ENCODE measurements around the gene TMEM9B.

TMEM9B gene

DNA sequence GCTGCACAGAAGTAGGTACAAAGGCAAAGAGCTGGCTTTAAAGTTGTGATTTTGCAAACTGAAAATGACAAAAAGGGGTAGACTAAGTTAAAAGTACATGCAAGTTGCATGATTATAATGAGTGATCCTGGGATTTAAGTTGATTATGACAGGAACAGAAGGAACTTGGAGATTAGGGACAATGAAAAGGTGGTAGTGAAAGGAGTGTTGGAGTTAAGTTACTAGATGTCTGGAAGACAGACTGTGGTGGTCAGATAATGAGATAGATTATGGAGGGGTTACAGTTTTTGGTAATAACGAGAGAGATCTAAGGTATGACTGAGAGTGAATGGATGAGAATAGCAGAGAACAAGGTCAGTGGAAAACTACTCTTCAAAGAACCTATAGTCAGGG, 7.7 kb upstream of the TMEM9B start:
- TF ChIP-seq, protein P1, sequence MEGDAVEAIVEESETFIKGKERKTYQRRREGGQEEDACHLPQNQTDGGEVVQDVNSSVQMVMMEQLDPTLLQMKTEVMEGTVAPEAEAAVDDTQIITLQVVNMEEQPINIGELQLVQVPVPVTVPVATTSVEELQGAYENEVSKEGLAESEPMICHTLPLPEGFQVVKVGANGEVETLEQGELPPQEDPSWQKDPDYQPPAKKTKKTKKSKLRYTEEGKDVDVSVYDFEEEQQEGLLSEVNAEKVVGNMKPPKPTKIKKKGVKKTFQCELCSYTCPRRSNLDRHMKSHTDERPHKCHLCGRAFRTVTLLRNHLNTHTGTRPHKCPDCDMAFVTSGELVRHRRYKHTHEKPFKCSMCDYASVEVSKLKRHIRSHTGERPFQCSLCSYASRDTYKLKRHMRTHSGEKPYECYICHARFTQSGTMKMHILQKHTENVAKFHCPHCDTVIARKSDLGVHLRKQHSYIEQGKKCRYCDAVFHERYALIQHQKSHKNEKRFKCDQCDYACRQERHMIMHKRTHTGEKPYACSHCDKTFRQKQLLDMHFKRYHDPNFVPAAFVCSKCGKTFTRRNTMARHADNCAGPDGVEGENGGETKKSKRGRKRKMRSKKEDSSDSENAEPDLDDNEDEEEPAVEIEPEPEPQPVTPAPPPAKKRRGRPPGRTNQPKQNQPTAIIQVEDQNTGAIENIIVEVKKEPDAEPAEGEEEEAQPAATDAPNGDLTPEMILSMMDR (IDR thresholded peaks at IDR 0.05; ENCODE audit: control insufficient read depth, extremely low read depth, insufficient read depth), result no peak
- no peak for DNase-seq (ENCODE audit: low read depth)
- no peak overlapping the region for H3K4me3 ChIP-seq (ENCODE audit: low read depth, low read length)

DNA sequence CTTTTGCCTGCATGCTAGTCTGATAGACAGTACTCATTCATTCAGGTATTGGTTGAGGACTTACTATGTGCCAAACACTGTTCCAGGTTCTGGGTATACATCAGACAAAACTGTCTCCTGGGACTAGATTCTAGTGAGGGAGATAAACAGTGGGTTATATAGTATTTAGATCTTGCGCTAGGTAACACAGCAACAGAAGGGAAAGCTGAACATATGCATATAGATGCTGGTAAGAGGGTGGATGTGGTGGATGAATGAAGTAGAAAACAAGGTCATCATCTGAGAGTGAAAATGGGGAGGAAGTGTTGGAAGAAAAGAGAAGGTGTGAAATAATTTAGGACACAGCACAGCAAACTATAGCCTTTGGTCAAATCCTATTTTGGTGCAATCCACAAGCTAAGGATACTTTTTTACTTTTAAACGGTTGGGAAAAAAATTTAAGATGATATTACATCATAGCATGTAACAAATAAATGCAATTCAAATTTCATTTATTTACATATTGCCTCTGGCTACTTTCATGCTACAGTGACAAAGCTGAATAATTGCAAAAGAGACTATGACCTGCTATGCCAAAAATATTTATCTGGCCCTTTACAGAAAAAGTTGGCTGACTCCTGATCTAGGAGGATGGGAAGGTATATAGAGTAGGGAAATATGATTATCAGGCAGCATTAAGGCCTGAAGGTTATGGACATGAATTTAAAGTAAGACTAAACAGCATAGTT, 7.1 kb upstream of the TMEM9B start:
- no peak for DNase-seq (ENCODE audit: low read depth)
- H3K4me3 ChIP-seq (ENCODE audit: low read depth, low read length), result no peak overlapping the region
- TF ChIP-seq, protein P1 (IDR thresholded peaks at IDR 0.05; ENCODE audit: control insufficient read depth, extremely low read depth, insufficient read depth), result no peak

DNA sequence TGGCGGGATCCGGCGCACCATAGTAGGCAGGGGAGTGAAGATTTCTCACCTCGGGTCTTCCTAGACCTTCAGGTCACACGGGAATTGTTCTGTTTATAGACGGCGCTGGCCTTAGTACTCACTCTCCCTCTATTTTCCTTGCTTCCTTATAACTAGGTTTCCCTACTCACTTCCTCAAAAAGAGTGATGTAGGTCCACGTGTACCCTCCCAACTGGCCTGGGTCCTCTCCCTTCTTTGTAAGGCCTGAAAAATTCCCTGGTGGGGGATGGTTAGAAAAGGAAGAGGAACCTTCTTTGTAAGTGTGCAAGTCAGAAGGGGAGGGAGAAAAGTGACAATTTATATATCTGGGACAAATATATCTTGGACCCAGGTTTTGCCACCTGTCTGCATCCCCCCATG, 2.9 kb upstream of the TMEM9B start:
- DNase-seq (ENCODE audit: low read depth), result no peak

DNA sequence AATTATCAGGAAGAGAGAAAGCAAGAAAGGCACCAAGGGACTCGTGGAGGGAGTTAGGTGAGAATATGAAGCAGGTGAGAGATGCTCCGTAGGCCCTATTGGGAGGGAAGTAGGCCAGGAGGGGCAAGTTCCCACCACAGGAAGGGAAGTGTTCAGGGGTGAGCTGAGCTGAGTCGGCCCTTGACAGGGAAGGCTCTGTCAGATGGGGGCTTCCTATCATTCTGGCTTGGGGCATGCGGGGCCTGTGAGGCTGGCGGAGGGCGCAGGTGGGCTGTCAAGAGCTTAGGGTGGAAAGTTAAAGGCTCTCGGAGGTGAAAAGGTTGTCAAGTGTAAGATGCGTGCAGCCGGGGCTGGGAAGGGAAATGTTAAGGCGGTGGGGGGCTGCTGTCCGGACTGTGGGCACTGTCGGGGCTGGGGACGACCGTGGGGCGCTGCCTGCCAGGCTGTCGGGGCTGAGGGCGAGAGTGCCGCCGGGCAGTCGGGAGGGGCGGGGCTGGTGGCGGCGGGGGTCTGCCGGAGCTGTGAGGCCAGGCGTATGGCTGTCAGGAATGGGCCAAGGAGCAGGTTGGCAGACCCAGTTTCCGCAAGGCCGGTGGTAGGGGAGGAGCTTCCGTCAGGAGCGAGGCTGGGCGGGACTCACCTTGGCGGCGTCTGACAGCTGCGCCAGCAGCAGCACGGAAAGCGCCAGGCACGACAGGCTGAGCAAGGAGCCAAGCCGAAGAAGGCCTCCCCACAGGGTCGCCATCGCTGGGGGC, 496 bp downstream of the TMEM9B start:
- H3K4me3 ChIP-seq (ENCODE audit: low read depth, low read length), result peak overlapping the region; percentile 89
- peak; percentile 71 for DNase-seq (ENCODE audit: low read depth)
- TF ChIP-seq, protein P1 (IDR thresholded peaks at IDR 0.05; ENCODE audit: control insufficient read depth, extremely low read depth, insufficient read depth), result no peak

More for the DNA sequence above, 2.9 kb upstream of the TMEM9B start:
- H3K4me3 ChIP-seq (ENCODE audit: low read depth, low read length), result no peak overlapping the region
- TF ChIP-seq, protein P1 (IDR thresholded peaks at IDR 0.05; ENCODE audit: control insufficient read depth, extremely low read depth, insufficient read depth), result no peak

DNA sequence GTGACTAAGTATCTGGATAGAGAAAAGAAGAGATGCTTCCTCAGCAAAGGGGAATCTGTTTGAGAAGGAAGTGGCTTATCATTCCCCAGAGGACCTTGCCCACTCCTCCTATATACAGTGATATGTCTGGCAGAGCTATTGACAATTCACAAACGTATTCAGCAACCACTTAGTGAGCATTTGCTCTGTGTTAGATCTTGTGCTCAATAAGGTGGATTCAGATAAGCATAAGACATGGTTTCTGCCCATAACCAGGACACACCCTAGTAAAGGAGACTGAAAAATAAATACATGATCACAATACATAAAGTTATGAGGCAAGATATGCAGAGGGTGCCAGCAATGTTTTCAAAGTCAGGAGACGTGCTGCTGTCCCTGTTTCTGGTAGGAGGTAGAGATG, 1.4 kb downstream of the TMEM9B start:
- TF ChIP-seq, protein P1 (IDR thresholded peaks at IDR 0.05; ENCODE audit: control insufficient read depth, extremely low read depth, insufficient read depth), result no peak
- DNase-seq (ENCODE audit: low read depth), result no peak
- H3K4me3 ChIP-seq (ENCODE audit: low read depth, low read length), result peak overlapping the region; percentile 89

DNA sequence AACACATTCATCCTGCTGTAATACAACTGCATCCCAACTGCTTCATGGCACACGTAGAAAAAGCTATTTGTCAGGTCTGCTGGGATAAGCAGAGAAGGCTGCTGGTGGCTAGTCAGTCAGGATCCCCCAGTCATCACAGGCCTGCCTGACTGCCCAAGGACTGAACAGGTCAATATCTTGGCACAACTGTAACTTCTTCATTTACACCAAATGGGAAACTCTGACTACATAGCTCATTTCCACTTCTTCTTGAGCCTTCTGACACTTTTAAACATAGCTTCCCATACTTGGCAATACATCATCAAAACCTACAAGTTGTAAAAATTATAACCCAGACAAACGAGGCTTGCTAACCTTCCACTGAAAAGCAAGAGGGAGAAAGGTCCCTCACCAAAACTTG, 2.8 kb downstream of the TMEM9B start:
- H3K4me3 ChIP-seq (ENCODE audit: low read depth, low read length), result no peak overlapping the region
- TF ChIP-seq, protein P1 (IDR thresholded peaks at IDR 0.05; ENCODE audit: control insufficient read depth, extremely low read depth, insufficient read depth), result no peak
- no peak for DNase-seq (ENCODE audit: low read depth)

All from LNCaP clone FGC (cell line).